ENCODE measurements around the gene VWA8. TPM values are rescaled to one million over a fixed set of nuclear protein-coding genes. Genes with fewer than 3 reads are reported as not detected.

Gene VWA8
- total RNA-seq, 1 experiment from 2014 or later = 22.6 TPM

- no peak for TF ChIP-seq TCF7L2 (IDR thresholded peaks at IDR 0.05; ENCODE audit: borderline replicate concordance, extremely low read depth, insufficient read depth, insufficient read length)
- no peak for TF ChIP-seq ELF1 (IDR thresholded peaks at IDR 0.05; ENCODE audit: borderline replicate concordance, low read depth)
- TF ChIP-seq CTCF (IDR thresholded peaks at IDR 0.05 in 2 of 3, conservative IDR thresholded peaks at IDR 0.05 in 1 of 3; ENCODE audit: borderline replicate concordance in 1 of 3, insufficient read depth in 1 of 3, low read depth in 2 of 3, low read length in 2 of 3) = no peak
- TF ChIP-seq JUND (IDR thresholded peaks at IDR 0.05) = no peak
- TF ChIP-seq EZH2 (IDR thresholded peaks at IDR 0.05) = no peak
- no peak for TF ChIP-seq CBX3 (IDR thresholded peaks at IDR 0.05; ENCODE audit: low read depth)
- no peak for TF ChIP-seq SRF (IDR thresholded peaks at IDR 0.05; ENCODE audit: low read depth)
- no peak for TF ChIP-seq YY1 (IDR thresholded peaks at IDR 0.05; ENCODE audit: extremely low read depth, insufficient replicate concordance, low read depth, low read length)
- no peak for TF ChIP-seq FOSL1 (IDR thresholded peaks at IDR 0.05; ENCODE audit: low read depth)
- TF ChIP-seq POLR2A (IDR thresholded peaks at IDR 0.05; ENCODE audit: borderline replicate concordance, extremely low read depth, insufficient read depth, insufficient read length) = no peak
- no peak for TF ChIP-seq CEBPB (IDR thresholded peaks at IDR 0.05; ENCODE audit: low read depth)
- no peak for TF ChIP-seq ZFX (IDR thresholded peaks at IDR 0.05)
- TF ChIP-seq POLR2AphosphoS5 (IDR thresholded peaks at IDR 0.05; ENCODE audit: low read depth, low read length) = no peak
- TF ChIP-seq EGR1 (IDR thresholded peaks at IDR 0.05; ENCODE audit: low read depth) = no peak
- intact Hi-C loops (cut with micrococcal nuclease) = no loop called here
- Histone ChIP-seq H3K27ac (ENCODE audit: low read depth, low read length) (no peak overlapping the region), H3K9ac (ENCODE audit: low read length) (no peak overlapping the region), H3K9me2 (ENCODE audit: insufficient read depth) (no peaks in the 10 kb centered on the region), H4K20me1 (ENCODE audit: insufficient read depth) (no peaks in the 10 kb centered on the region), H3K4me1 (ENCODE audit: control insufficient read depth in 1 of 2, insufficient read depth in 2 of 2, low read length in 2 of 2) (no peaks in the 10 kb centered on the region), H2AFZ (ENCODE audit: low read depth, low read length, poor library complexity, severe bottlenecking) (no peak overlapping the region), H3K27me3 (ENCODE audit: insufficient read depth, low read length) (no peaks in the 10 kb centered on the region), H3K36me3 (ENCODE audit: control insufficient read depth in 1 of 2, insufficient read depth in 2 of 2, low read length in 2 of 2) (no peaks in the 10 kb centered on the region; a peak in 1 of 4 replicates), H3K4me2 (ENCODE audit: low read length) (no peak overlapping the region), H3K79me2 (ENCODE audit: insufficient read depth, low read length) (no peaks in the 10 kb centered on the region), H3K4me3 (replicated peaks in 1 of 2; ENCODE audit: low read depth in 1 of 2, low read length in 2 of 2) (no peak overlapping the region), H3K9me3 (ENCODE audit: control insufficient read depth in 1 of 2, insufficient read depth in 1 of 2, low read depth in 1 of 2, low read length in 2 of 2) (no peaks in the 10 kb centered on the region)
- RAD21 ChIA-PET (ENCODE audit: low non-redundant PET in 1 of 2, low total read pairs in 2 of 2, uncharacterized antibody in 2 of 2, unreplicated experiment in 2 of 2) = no interaction called here
- BruUV-seq (replicated peaks) = no TSS peak
- ATAC-seq (no peak), DNase-seq (ENCODE audit: low read depth, low spot score) (no peak)
- CTCF ChIA-PET = interaction anchor here (0.7 kb wide), 1 partner anchor 438 kb away, joined by 3 read pairs; no protein-coding TSS in a partner anchor
- POLR2A ChIA-PET = no interaction called here
Observed at GRCh38 chr13:41674246-41674645, 286.7 kb downstream of the VWA8 start.

Data from HCT116 (cell line).